ENCODE data around the gene TEX55.

Gene TEX55

DNA sequence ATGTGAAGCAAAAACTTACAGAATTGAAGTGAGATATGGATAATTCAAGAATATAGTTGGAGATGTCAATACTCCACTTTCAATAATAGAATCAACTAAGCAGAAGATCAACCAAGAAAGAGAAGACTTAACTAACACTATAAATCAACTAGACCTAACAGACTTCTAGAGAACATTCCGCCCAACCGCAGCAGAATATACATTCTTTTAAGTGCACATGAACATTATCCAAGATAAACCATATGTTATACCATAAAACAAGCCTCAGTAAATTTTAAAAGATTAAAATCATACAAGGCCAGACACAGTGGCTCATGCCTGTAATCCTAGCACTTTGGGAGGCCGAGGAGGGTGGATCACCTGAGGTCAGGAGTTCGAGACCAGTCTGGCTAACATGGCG lies 5.5 kb upstream of the TEX55 start:
- Histone ChIP-seq H3K27ac (ENCODE audit: extremely low read depth, low read depth, low read length) (no peak overlapping the region), H3K9me3 (ENCODE audit: control insufficient read depth, insufficient read depth, low read depth, low read length) (no peaks in the 10 kb centered on the region), H3K36me3 (ENCODE audit: control insufficient read depth in 2 of 2, insufficient read depth in 1 of 2, low read length in 2 of 2) (no peaks in the 10 kb centered on the region), H3K4me1 (ENCODE audit: control insufficient read depth, insufficient read depth, low read length) (no peaks in the 10 kb centered on the region), H3K4me3 (ENCODE audit: low read depth, low read length) (no peak overlapping the region)
- TF ChIP-seq ZNF645 (tag by site-specific recombination; IDR thresholded peaks at IDR 0.05): no peak
- TF ChIP-seq ZNF138 (tag by site-specific recombination; IDR thresholded peaks at IDR 0.05; ENCODE audit: borderline replicate concordance): no peak
- no peak for TF ChIP-seq ZNF654 (tag by site-specific recombination; IDR thresholded peaks at IDR 0.05; ENCODE audit: low read depth)
- CTCF ChIA-PET: no interaction called here
- POLR2A ChIA-PET: no interaction called here

GRCh38 chr3:119145128-119145499 lies 851 bp upstream of the TEX55 start:
- Histone ChIP-seq H3K36me3 (ENCODE audit: control insufficient read depth in 2 of 2, insufficient read depth in 1 of 2, low read length in 2 of 2) (no peaks in the 10 kb centered on the region), H3K4me1 (ENCODE audit: control insufficient read depth, insufficient read depth, low read length) (no peaks in the 10 kb centered on the region), H3K27ac (ENCODE audit: extremely low read depth, low read depth, low read length) (no peak overlapping the region), H3K4me3 (ENCODE audit: low read depth, low read length) (no peak overlapping the region), H3K9me3 (ENCODE audit: control insufficient read depth, insufficient read depth, low read depth, low read length) (no peaks in the 10 kb centered on the region)
- CTCF ChIA-PET: interaction anchor here (0.7 to 2.1 kb wide), 4 partner anchors 11 to 1619 kb away, joined by 3 to 11 read pairs (median 4); partner anchors contain the start of gene B4GALT4
- POLR2A ChIA-PET: interaction anchor here (2.0 kb wide), 1 partner anchor 95 kb away, joined by 5 read pairs; the partner anchor contains the start of gene B4GALT4
- no peak for TF ChIP-seq MEIS1 (CRISPR knock-in tag; IDR thresholded peaks at IDR 0.05; ENCODE audit: borderline replicate concordance)
- TF ChIP-seq ZNF184 (tag by site-specific recombination; IDR thresholded peaks at IDR 0.05): no peak
- TF ChIP-seq ZNF280D (tag by site-specific recombination; IDR thresholded peaks at IDR 0.05): no peak
- TF ChIP-seq, protein P1, sequence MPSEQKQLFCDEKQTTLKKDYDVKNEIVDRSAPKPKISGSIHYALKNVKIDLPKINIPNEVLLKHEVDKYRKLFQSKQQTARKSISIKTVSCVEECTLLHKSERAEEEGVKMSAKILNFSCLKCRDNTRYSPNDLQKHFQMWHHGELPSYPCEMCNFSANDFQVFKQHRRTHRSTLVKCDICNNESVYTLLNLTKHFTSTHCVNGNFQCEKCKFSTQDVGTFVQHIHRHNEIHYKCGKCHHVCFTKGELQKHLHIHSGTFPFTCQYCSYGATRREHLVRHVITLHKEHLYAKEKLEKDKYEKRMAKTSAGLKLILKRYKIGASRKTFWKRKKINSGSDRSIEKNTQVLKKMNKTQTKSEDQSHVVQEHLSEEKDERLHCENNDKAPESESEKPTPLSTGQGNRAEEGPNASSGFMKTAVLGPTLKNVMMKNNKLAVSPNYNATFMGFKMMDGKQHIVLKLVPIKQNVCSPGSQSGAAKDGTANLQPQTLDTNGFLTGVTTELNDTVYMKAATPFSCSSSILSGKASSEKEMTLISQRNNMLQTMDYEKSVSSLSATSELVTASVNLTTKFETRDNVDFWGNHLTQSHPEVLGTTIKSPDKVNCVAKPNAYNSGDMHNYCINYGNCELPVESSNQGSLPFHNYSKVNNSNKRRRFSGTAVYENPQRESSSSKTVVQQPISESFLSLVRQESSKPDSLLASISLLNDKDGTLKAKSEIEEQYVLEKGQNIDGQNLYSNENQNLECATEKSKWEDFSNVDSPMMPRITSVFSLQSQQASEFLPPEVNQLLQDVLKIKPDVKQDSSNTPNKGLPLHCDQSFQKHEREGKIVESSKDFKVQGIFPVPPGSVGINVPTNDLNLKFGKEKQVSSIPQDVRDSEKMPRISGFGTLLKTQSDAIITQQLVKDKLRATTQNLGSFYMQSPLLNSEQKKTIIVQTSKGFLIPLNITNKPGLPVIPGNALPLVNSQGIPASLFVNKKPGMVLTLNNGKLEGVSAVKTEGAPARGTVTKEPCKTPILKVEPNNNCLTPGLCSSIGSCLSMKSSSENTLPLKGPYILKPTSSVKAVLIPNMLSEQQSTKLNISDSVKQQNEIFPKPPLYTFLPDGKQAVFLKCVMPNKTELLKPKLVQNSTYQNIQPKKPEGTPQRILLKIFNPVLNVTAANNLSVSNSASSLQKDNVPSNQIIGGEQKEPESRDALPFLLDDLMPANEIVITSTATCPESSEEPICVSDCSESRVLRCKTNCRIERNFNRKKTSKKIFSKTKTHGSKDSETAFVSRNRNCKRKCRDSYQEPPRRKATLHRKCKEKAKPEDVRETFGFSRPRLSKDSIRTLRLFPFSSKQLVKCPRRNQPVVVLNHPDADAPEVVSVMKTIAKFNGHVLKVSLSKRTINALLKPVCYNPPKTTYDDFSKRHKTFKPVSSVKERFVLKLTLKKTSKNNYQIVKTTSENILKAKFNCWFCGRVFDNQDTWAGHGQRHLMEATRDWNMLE (tag by site-specific recombination; conservative IDR thresholded peaks at IDR 0.05; ENCODE audit: low read depth): no peak
- TF ChIP-seq ZNF670 (tag by site-specific recombination; IDR thresholded peaks at IDR 0.05; ENCODE audit: low read depth): no peak
- TF ChIP-seq, protein P2, sequence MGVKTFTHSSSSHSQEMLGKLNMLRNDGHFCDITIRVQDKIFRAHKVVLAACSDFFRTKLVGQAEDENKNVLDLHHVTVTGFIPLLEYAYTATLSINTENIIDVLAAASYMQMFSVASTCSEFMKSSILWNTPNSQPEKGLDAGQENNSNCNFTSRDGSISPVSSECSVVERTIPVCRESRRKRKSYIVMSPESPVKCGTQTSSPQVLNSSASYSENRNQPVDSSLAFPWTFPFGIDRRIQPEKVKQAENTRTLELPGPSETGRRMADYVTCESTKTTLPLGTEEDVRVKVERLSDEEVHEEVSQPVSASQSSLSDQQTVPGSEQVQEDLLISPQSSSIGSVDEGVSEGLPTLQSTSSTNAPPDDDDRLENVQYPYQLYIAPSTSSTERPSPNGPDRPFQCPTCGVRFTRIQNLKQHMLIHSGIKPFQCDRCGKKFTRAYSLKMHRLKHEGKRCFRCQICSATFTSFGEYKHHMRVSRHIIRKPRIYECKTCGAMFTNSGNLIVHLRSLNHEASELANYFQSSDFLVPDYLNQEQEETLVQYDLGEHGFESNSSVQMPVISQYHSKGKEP (tag by site-specific recombination; IDR thresholded peaks at IDR 0.05): no peak
- no peak for TF ChIP-seq ZBTB1 (tag by site-specific recombination; IDR thresholded peaks at IDR 0.05)
- no peak for TF ChIP-seq ZNF132 (tag by site-specific recombination; IDR thresholded peaks at IDR 0.05; ENCODE audit: borderline replicate concordance)
- TF ChIP-seq ZNF114 (tag by site-specific recombination; IDR thresholded peaks at IDR 0.05): no peak
- TF ChIP-seq ZNF423 (tag by site-specific recombination; IDR thresholded peaks at IDR 0.05): no peak
- no peak for TF ChIP-seq ZNF175 (tag by site-specific recombination; IDR thresholded peaks at IDR 0.05)
- TF ChIP-seq ZNF555 (tag by site-specific recombination; conservative IDR thresholded peaks at IDR 0.05): no peak
- no peak for TF ChIP-seq ZNF701 (tag by site-specific recombination; IDR thresholded peaks at IDR 0.05)
- TF ChIP-seq ZNF416 (tag by site-specific recombination; IDR thresholded peaks at IDR 0.05): no peak
- no peak for TF ChIP-seq IKZF3 (tag by site-specific recombination; IDR thresholded peaks at IDR 0.05)
